ENCODE results near the gene GLP1R. TPM values are rescaled to one million over a fixed set of nuclear protein-coding genes. Genes with fewer than 3 reads are reported as not detected.

The GLP1R gene
- total RNA-seq, 4 donors from 2014 or later = not detected

- no peak overlapping the region for H3K27ac ChIP-seq (replicated peaks in 1 of 4)
- no peak for TF ChIP-seq EP300 (IDR thresholded peaks at IDR 0.05)
- no peak for TF ChIP-seq POLR2AphosphoS5 (IDR thresholded peaks at IDR 0.05)
- no peak for TF ChIP-seq POLR2A (IDR thresholded peaks at IDR 0.05; ENCODE audit: low read depth)
- TF ChIP-seq CTCF (IDR thresholded peaks at IDR 0.05) = no peak
- peaks cover 0 to 8% (median 0%) of the 10 kb centered on the region in 4 donors for H3K27me3 ChIP-seq
- H3K4me1 ChIP-seq = no peaks in the 10 kb centered on the region
- H3K4me3 ChIP-seq = no peak overlapping the region
- no peaks in the 10 kb centered on the region for H3K9me3 ChIP-seq
- WGBS = 73% methylated on average over 6 of the region's 9 CpGs
- no peak for DNase-seq (ENCODE audit: extremely low spot score)
- intact Hi-C loops (cut with DNase I) = no loop called here
- no peaks in the 10 kb centered on the region for H3K36me3 ChIP-seq
Observed at GRCh38 chr6:39072830-39073229, 24.2 kb downstream of the GLP1R start.

GRCh38 chr6:39073471-39074355, 25.1 kb downstream of the GLP1R start:
- H3K4me3 ChIP-seq = no peak overlapping the region
- no peak for TF ChIP-seq POLR2AphosphoS5 (IDR thresholded peaks at IDR 0.05)
- no peak for TF ChIP-seq CTCF (IDR thresholded peaks at IDR 0.05)
- TF ChIP-seq POLR2A (IDR thresholded peaks at IDR 0.05; ENCODE audit: low read depth) = no peak
- no peak for TF ChIP-seq EP300 (IDR thresholded peaks at IDR 0.05)
- H3K4me1 ChIP-seq = no peaks in the 10 kb centered on the region
- peaks cover 0 to 1% (median 0%) of the 10 kb centered on the region in 4 donors for H3K27me3 ChIP-seq
- no peaks in the 10 kb centered on the region for H3K9me3 ChIP-seq
- no peak for DNase-seq (ENCODE audit: extremely low spot score)
- no peak overlapping the region for H3K27ac ChIP-seq (replicated peaks in 1 of 4)
- WGBS = 86% methylated on average over 13 of the region's 17 CpGs
- intact Hi-C loops (cut with DNase I) = no loop called here
- H3K36me3 ChIP-seq = no peaks in the 10 kb centered on the region

GRCh38 chr6:39074486-39074885, 25.9 kb downstream of the GLP1R start:
- TF ChIP-seq POLR2A (IDR thresholded peaks at IDR 0.05; ENCODE audit: low read depth) (no peak), EP300 (IDR thresholded peaks at IDR 0.05) (no peak), CTCF (IDR thresholded peaks at IDR 0.05) (no peak), POLR2AphosphoS5 (IDR thresholded peaks at IDR 0.05) (no peak)
- DNase-seq (ENCODE audit: extremely low spot score) = no peak
- WGBS = 81% methylated on average over 9 of the region's 9 CpGs
- intact Hi-C loops (cut with DNase I) = no loop called here
- Histone ChIP-seq H3K9me3 (no peaks in the 10 kb centered on the region), H3K27ac (replicated peaks in 1 of 4) (no peak overlapping the region), H3K36me3 (no peaks in the 10 kb centered on the region), H3K4me3 (no peak overlapping the region), H3K4me1 (no peaks in the 10 kb centered on the region), H3K27me3 (peaks cover 0 to 9% (median 0%) of the 10 kb centered on the region in 4 donors)

GRCh38 chr6:39075010-39075686, 26.6 kb downstream of the GLP1R start:
- Histone ChIP-seq H3K27ac (replicated peaks in 1 of 4) (no peak overlapping the region), H3K27me3 (peaks cover 0 to 10% (median 0%) of the 10 kb centered on the region in 4 donors), H3K4me3 (no peak overlapping the region), H3K4me1 (no peaks in the 10 kb centered on the region), H3K9me3 (no peaks in the 10 kb centered on the region), H3K36me3 (no peaks in the 10 kb centered on the region)
- 75% methylated on average over 9 of the region's 12 CpGs for WGBS
- intact Hi-C loops (cut with DNase I) = no loop called here
- TF ChIP-seq CTCF (IDR thresholded peaks at IDR 0.05) = no peak
- no peak for TF ChIP-seq EP300 (IDR thresholded peaks at IDR 0.05)
- TF ChIP-seq POLR2AphosphoS5 (IDR thresholded peaks at IDR 0.05) = no peak
- no peak for TF ChIP-seq POLR2A (IDR thresholded peaks at IDR 0.05; ENCODE audit: low read depth)
- no peak for DNase-seq (ENCODE audit: extremely low spot score)

Measured in esophagus muscularis mucosa (tissue), 4 donors.